Effector memory CD8-positive, alpha-beta T cell (primary cell): ENCODE measurements around the gene EVX1.

Source experiments
- ATAC-seq: fragments of 150-1000 bp; cut with Tn5 transposase; replicated peaks from 2 replicates; pipeline ENCODE4 v1.10.0; 2021; ENCODE audit warnings: mild to moderate bottlenecking, moderate library complexity
- DNase-seq, 3 experiments: peaks; one replicate each; pipeline ENCODE4 v3.0.0; 2021
- H3K27ac Mint-ChIP-seq, 2 donors: one replicate each; pipeline ENCODE4 v1.8.0; 2022; ENCODE audit warnings: mild to moderate bottlenecking in 2 of 2, mixed read lengths in 2 of 2, moderate library complexity in 2 of 2
- H3K27me3 Mint-ChIP-seq, 2 donors: one replicate each; pipeline ENCODE4 v1.8.0; 2022; ENCODE audit warnings: mixed read lengths in 2 of 2
- H3K36me3 Mint-ChIP-seq: one replicate; pipeline ENCODE4 v1.8.0; 2022; ENCODE audit warnings: mild to moderate bottlenecking, moderate library complexity, mixed read lengths; ENCODE audit not compliant: insufficient read depth
- H3K4me1 Mint-ChIP-seq, 2 donors: one replicate each; pipeline ENCODE4 v1.8.0; 2022; ENCODE audit warnings: low read depth in 2 of 2, mixed read lengths in 2 of 2
- H3K4me3 Mint-ChIP-seq, 2 donors: one replicate each; pipeline ENCODE4 v1.8.0; 2022; ENCODE audit warnings: mild to moderate bottlenecking in 2 of 2, mixed read lengths in 2 of 2, moderate library complexity in 2 of 2
- H3K9me3 Mint-ChIP-seq, 2 donors: one replicate each; pipeline ENCODE4 v1.8.0; 2022; ENCODE audit warnings: mixed read lengths in 2 of 2
- total RNA-seq, 9 experiments: gene quantifications; one replicate each; lab custom pipeline; 2026; lab: John Stamatoyannopoulos, UW

EVX1 gene
- total RNA-seq = 0 reads per million in 9 experiments

DNA sequence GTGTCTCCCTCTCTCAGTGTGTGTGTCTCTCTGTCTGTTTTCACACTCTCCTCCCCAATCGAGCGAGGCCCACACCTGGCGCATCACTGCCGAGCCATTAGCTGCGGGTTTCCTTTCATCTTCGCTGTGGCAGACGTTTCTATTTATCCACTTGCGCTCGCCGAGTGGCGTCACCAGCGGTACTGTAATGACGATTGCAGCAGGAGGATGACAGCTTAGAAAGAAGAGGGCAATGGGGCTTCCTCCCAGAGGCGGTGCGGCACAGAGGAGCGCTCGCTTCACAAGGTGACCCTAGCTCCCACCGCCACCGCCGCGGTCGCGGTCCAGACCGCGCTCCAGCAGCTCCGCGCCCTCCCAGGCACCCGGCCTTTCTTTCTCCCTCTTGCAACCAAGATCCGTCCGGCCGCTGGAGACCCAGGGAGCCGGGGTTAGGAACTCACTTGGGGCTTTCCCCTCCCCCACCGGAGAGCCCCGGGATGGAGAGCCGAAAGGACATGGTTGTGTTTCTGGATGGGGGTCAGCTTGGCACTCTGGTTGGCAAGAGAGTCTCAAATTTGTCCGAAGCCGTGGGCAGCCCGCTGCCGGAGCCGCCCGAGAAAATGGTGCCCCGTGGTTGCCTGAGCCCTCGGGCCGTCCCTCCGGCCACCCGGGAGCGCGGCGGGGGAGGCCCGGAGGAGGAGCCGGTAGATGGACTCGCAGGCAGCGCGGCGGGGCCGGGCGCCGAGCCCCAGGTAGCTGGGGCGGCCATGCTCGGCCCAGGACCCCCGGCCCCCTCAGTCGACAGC is at the start of gene EVX1:
Gene EVX1 (plus strand): TSS at position 248 of the 785 bp plus-strand sequence. CDS start 229 bp downstream, at position 477.
- H3K9me3 Mint-ChIP-seq = no peaks in the 10 kb centered on the region
- peak within 1 kb of the TSS; percentile 40 to 54 for H3K4me3 Mint-ChIP-seq
- H3K36me3 Mint-ChIP-seq = peaks cover 8% of the 10 kb centered on the region
- DNase-seq (peak in 1 of 3 experiments; percentile 4), ATAC-seq (peak; percentile 51)
- H3K4me1 Mint-ChIP-seq = peaks cover 13 to 18% of the 10 kb centered on the region in 2 donors
- H3K27ac Mint-ChIP-seq = no peak within 1 kb of the TSS
- H3K27me3 Mint-ChIP-seq = peaks cover 84 to 100% of the 10 kb centered on the region in 2 donors

DNA sequence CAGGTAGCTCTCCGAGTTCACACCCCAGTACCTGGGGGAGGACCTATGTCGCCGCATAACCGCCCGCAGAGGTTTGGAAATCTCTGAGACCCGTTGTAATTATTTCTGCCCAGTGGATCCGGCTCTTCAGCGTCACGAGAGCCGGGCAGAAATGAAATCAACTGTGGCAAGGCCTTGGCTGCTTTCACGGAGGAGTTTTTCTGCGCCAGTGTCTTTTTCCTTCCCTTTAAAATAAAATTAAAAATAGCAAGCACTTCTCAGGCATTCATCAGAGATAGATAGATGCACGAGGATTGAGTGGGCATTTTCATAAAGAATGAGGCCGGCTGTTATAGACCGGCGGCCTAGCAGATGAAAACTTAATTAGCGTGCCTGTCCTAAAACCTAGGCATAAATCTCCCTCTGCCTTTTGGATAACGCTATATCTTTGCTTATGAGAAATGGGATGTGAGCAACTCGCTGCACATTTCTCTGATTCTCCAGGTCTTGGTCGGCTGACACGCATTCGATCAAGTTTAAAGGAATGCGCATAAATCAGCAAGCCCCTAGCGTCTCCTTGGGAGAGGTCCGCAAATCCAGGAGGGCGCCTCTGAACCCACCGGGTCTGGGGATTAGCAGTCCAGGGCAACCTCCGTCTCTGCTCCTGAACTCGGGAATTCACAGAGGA is 49.1 kb upstream of the EVX1 start:
- H3K4me1 Mint-ChIP-seq = peaks cover 16 to 30% of the 10 kb centered on the region in 2 donors
- no peak for DNase-seq
- H3K4me3 Mint-ChIP-seq = peak overlapping the region in 1 of 2 donors; percentile 65
- H3K27me3 Mint-ChIP-seq = peaks cover 85 to 97% of the 10 kb centered on the region in 2 donors
- peaks cover 26% of the 10 kb centered on the region for H3K36me3 Mint-ChIP-seq
- no peaks in the 10 kb centered on the region for H3K9me3 Mint-ChIP-seq
- H3K27ac Mint-ChIP-seq = no peak overlapping the region
- no peak for ATAC-seq

DNA sequence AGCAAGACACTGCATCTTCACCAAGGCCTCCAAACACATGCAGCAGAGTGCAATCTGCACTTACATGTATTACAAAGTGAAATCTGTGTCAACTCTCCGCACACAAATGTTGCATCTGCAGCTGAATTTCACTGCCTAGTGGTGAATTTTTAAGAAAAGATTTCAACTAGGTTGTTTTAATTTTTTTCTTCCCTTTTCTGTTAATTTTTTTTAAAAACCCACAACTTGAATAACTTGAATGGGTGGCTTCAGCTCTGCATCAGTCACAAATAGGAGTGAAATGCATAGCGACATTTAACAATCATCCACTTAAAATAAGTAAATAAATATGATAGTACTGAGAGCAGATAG is 48.6 kb upstream of the EVX1 start:
- H3K36me3 Mint-ChIP-seq = peaks cover 25% of the 10 kb centered on the region
- ATAC-seq (no peak), DNase-seq (no peak)
- peaks cover 85 to 97% of the 10 kb centered on the region in 2 donors for H3K27me3 Mint-ChIP-seq
- no peaks in the 10 kb centered on the region for H3K9me3 Mint-ChIP-seq
- no peak overlapping the region for H3K27ac Mint-ChIP-seq
- H3K4me1 Mint-ChIP-seq = peaks cover 17 to 29% of the 10 kb centered on the region in 2 donors
- peak overlapping the region in 1 of 2 donors; percentile 65 for H3K4me3 Mint-ChIP-seq

DNA sequence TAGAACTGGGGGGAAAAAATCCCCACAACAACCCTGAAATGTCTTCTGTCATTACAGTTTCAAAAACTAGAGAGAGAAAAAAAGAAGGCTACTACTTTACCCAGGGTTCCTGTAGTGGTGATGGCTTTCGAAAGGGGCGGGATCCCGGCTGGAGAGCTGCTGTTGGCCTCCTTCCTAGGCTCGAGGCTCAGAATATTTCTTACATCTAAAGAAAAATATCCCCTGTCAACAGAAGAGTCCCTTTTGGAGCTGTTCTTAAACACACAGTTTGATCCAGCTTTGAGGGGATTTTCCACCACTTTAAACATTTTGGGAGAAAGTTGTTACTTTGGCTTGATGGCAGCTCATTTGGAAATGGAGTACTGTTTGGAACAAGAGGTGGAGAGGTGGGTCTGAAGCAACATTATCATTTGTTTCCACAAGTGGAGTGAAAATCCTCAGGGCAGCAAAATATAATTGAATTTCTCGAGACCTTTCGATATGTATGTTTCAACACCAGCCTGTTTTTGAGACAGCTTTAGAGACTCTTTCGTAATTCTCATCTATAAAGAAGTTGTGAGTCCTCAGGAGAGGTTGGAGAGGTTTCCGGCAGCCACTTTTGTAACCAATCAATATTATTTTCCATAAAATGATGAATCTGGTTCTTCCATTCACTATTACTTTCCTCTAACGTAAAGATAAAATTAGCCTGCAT is 47.8 kb upstream of the EVX1 start:
- DNase-seq = no peak
- Mint-ChIP-seq H3K9me3 (no peaks in the 10 kb centered on the region), H3K4me3 (no peak overlapping the region), H3K27me3 (peaks cover 83 to 97% of the 10 kb centered on the region in 2 donors), H3K4me1 (peaks cover 19 to 24% of the 10 kb centered on the region in 2 donors), H3K27ac (no peak overlapping the region), H3K36me3 (peaks cover 20% of the 10 kb centered on the region)
- no peak for ATAC-seq

DNA sequence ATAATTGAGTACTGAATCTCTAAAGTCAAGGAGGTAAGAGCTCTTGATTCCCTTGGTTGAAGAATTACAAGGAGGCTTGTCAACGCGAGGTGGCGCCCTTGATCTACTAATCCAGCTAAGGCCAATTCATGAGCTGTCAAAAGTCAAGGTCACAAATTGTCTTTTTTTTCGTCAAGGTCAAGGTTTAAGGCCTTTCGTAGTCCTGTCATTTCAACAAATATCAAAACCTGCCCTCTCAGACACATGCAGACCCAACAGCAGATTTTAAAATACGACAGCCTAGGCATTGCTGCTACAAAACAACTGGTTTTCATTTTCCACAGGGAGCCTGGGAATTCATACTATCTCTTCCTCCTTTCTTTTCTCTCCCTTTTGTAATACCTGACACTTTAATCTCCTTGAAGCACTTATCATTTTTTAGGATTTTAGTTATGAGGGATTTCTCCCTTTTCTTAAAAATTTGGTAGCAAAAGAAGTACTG is 46.3 kb upstream of the EVX1 start:
- no peak overlapping the region for H3K27ac Mint-ChIP-seq
- peaks cover 27% of the 10 kb centered on the region for H3K36me3 Mint-ChIP-seq
- H3K27me3 Mint-ChIP-seq = peaks cover 83 to 97% of the 10 kb centered on the region in 2 donors
- DNase-seq (peak; percentile 80 to 82 (median 80)), ATAC-seq (peak; percentile 42)
- no peak overlapping the region for H3K4me3 Mint-ChIP-seq
- no peaks in the 10 kb centered on the region for H3K9me3 Mint-ChIP-seq
- peaks cover 29 to 32% of the 10 kb centered on the region in 2 donors for H3K4me1 Mint-ChIP-seq

DNA sequence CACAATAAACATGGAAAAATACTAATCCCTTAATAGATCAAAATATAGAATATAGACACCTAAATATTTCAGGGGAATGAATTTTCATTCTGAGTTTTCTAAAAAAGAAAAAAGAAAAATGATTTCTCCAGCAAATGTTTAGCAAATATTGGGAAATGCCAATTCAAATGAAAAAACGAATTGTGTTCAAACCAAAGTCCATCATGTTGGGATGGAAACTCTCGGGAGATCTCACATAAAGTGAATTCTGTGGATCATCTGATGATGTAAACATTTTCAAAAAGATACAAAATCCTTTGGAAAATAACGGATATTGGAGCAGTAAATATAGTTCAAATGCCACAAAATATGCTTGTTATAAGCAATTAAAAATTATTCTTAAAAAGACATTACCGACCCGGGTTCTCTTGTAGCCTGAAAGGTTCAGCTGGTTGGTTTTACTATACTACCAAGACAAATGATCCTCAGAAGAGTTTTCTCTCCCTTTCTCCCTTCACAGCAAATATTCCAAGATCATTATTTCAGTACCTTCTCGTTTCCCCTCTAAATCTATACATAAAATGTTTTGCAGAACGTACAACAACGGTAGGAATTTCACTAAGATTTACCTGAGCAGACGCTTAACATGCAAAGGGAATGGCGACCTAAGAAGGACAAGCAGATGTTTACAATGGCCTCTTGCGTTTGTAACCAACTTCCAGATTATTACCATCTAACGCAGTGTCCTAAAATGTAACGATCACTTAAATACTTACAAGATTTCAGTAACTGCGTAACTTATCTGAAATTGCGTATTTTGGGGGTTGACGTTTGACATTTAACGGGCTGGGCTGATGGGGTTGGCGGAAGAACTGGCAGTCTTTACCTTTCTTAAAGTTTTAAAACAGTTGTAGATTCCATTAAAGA is 45.2 kb upstream of the EVX1 start:
- peaks cover 31 to 37% of the 10 kb centered on the region in 2 donors for H3K4me1 Mint-ChIP-seq
- H3K36me3 Mint-ChIP-seq = peaks cover 23% of the 10 kb centered on the region
- ATAC-seq = no peak
- H3K4me3 Mint-ChIP-seq = no peak overlapping the region
- DNase-seq = no peak
- H3K27ac Mint-ChIP-seq = peak overlapping the region in 1 of 2 donors; percentile 57
- no peaks in the 10 kb centered on the region for H3K9me3 Mint-ChIP-seq
- peaks cover 83 to 97% of the 10 kb centered on the region in 2 donors for H3K27me3 Mint-ChIP-seq

DNA sequence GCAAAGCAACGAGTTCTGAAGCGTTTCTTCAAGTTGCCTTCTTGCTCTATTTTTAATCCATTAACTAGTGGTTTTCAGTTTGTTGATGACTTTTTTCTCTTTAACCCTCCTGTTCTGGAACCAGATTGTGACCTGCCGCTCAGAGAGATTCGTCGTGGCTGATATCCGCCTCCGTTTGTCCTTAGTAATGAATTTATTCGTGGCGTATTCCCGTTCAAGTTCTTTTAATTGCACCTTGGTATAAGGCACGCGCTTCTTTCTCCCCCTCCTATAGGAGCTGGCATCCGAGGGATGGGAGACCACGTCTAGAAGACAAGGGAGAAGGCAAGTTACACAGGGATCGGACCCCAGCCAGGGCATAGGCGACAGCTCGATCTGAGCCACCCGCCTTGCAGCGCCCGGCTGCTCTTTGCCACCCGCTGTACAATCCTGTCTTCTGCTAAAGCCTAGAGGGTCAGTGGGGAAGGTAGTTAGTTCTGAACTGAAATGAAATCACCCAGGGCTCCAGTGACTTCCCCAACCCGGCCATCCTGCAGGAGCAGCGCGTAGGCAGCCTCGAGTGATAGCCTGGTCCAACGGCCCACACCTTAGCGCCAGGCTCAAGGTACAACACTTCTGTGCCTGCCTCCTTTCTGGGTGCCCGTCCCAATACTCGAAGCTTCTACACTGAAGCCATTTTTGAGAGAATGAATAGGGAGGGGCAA is 44.3 kb upstream of the EVX1 start:
- peak overlapping the region in 1 of 2 donors; percentile 57 for H3K27ac Mint-ChIP-seq
- peaks cover 31 to 37% of the 10 kb centered on the region in 2 donors for H3K4me1 Mint-ChIP-seq
- DNase-seq = no peak
- H3K36me3 Mint-ChIP-seq = peaks cover 25% of the 10 kb centered on the region
- H3K4me3 Mint-ChIP-seq = peak overlapping the region; percentile 74 to 75
- no peaks in the 10 kb centered on the region for H3K9me3 Mint-ChIP-seq
- no peak for ATAC-seq
- H3K27me3 Mint-ChIP-seq = peaks cover 90 to 100% of the 10 kb centered on the region in 2 donors

DNA sequence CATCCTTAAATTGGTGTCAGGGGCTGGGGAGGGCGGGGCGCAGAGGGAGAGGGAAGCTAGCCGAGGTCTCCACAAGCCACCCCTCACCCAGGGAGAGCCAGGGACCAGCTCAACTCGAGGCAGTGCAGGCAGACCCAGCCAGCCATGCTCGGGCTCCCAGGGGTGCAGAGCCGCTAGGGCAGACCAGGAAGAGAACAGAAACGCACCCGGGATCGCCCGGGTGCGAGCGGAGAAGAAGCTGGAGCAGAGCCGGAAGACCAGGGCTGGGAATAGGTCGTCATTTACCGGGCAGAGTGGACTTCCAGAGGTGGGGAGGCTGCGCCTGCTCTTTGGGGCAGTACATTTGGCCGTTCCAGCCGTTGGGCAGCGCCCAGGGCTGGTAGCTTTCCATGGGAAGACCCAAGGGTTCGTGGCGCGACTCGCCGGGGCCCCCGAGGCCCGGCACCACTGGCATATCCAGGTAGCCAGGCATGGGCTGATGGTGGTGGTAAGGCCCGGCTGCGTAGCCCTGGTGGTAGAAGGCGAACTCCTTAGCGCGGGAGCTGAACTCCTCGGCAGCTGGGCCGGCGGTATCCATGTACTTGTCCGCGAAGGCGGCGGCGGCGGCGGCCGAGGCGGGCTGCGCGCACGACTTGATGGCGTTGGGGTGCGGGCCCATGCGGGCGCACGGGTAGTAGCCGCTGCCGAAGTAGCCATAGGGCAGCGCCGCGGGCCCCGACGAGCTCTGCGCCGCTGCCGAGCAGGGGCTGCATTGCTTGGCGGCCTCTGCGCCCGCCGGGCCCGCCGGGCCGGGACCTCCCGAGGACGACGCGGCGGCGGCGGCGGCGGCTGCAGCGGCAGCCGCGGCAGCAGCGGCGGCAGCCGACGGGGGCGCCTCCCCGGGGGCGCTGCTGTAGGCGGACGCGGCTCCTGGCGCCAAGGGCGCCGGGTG is 43.5 kb upstream of the EVX1 start:
- peak overlapping the region; percentile 74 to 75 for H3K4me3 Mint-ChIP-seq
- H3K9me3 Mint-ChIP-seq = no peaks in the 10 kb centered on the region
- peaks cover 35 to 37% of the 10 kb centered on the region in 2 donors for H3K4me1 Mint-ChIP-seq
- peaks cover 26% of the 10 kb centered on the region for H3K36me3 Mint-ChIP-seq
- DNase-seq (no peak), ATAC-seq (peak; percentile 21)
- no peak overlapping the region for H3K27ac Mint-ChIP-seq
- peaks cover 90 to 100% of the 10 kb centered on the region in 2 donors for H3K27me3 Mint-ChIP-seq

DNA sequence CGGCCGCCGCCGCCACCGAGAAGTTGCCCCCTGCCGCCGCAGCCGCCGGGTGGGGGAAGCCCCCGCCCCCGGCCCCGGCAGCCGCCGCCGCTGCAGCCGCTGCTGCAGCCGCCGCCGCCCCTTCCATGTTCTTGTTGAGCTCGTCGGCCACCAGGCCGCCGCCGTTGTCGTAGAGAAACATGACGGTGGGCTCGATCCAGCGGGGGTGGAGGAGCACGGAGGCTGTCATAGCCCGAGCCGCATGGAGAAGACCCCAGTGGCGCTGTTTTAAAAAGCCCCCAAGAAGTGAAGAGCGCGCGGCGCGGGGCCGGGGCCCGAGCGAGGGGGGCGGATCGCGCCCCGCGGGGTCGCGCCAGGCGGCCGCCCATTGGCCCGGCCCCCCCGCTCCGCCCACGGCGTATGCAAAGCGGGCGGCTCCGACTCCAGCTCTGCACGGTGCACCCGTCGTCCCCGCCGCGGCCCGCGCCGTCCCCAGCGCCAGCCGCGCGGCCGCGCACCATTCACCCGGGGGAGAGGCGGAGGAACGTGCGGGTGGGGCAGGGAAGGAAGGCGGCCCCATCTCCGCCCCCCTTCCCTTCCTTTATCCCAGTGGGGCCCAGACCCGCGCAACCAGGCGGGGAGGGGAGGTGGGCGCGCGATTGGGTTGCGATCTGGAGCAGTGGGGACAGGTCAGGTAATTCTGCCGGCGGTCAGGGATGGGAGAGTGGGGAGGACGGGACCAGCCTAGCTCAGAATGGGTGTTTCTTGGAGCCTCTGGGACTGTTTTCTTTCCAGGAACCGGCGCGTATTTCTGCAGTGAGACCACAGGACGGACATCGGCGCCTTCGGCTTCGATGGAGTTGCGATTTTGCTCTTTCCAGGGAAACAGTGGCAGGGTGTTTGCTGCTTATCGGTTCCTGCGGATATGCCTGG is 42.5 kb upstream of the EVX1 start, which contains the start of gene HOXA13:
Gene HOXA13 (minus strand): TSS at position 243 of the 912 bp plus-strand sequence. CDS start 14 bp downstream, at position 229.
- no peak for DNase-seq
- Mint-ChIP-seq H3K9me3 (no peaks in the 10 kb centered on the region), H3K36me3 (peaks cover 29% of the 10 kb centered on the region), H3K27ac (no peak within 1 kb of the TSS), H3K27me3 (peaks cover 90 to 100% of the 10 kb centered on the region in 2 donors), H3K4me3 (peak within 1 kb of the TSS; percentile 76 to 83), H3K4me1 (peaks cover 39 to 41% of the 10 kb centered on the region in 2 donors)
- peak; percentile 70 for ATAC-seq

DNA sequence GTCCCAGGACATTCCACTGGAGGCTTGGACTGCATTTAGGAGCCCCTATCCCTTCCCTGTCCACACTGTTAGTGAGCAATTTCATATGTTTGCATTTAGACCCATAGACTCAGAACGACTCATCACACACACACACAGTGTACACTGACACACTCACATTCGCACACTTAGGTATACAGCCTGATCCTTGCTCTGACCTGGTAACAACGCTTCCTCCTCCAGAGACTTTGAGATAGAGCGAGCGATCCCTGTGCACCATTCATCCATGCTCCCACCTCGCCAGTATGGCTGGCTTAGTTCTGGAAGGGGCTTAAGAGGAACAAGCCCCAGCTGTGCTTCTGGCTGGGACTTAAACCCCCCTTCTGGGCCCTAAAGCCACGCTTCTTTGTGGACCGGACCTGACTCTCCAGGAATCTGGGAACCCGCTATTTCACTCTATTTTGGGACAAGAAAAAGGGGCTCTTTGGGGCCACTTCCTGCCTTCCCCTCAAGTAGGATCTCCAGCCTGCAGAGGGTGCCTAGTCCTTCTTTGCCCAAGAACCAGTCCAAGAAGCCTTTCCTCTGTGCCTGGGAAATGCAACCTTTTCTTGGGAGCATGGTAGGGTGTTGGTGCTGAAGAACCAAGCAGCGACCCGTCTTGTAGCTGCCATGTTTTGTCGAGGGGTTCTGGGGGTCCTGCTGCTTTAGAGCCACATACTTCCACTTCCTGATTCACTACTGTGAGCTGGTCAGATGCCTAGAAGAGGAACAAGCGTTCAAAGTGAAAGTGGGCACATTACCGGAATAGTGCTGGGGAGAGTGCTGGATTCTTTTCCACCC is 41.6 kb upstream of the EVX1 start:
- DNase-seq (no peak), ATAC-seq (no peak)
- H3K27ac Mint-ChIP-seq = no peak overlapping the region
- no peaks in the 10 kb centered on the region for H3K9me3 Mint-ChIP-seq
- H3K36me3 Mint-ChIP-seq = peaks cover 33% of the 10 kb centered on the region
- H3K27me3 Mint-ChIP-seq = peaks cover 97 to 100% of the 10 kb centered on the region in 2 donors
- H3K4me1 Mint-ChIP-seq = peaks cover 45 to 48% of the 10 kb centered on the region in 2 donors
- peak overlapping the region; percentile 76 to 83 for H3K4me3 Mint-ChIP-seq
